Omental fat pad (tissue), 4 donors: ENCODE results near the gene VPS37B. TPM values are rescaled to one million over a fixed set of nuclear protein-coding genes. Genes with fewer than 3 reads are reported as not detected.

Source experiments
- ATAC-seq: fragments of 150-250 bp; one replicate; pipeline ENCODE4 v1.9.1; 2016; ENCODE audit warnings: mild to moderate bottlenecking, moderate library complexity; ENCODE audit not compliant: low FRiP score
- DNase-seq: peaks from one replicate; pipeline ENCODE4 v3.0.0-alpha.2; 2019; ENCODE audit warnings: low spot score
- total RNA-seq, 4 donors: library from RNA; depleted of rRNA; stranded (reverse); fragments of >200 nt; gene quantifications; one replicate each; pipeline ENCODE4 v1.1.0, GENCODE V29; 2016
- TF ChIP-seq, protein P1 (sequence below), 3 donors: fragments of 450-650 bp; IDR thresholded peaks; one replicate each; pipeline ENCODE4 v1.5.1; 2016 to 2017; ENCODE audit warnings: antibody characterized with exemption in 3 of 3, mild to moderate bottlenecking in 3 of 3, moderate library complexity in 2 of 3

VPS37B gene
- total RNA-seq, 4 donors from 2014 or later, result 20.7 to 45.0 (median 35.2) TPM

DNA sequence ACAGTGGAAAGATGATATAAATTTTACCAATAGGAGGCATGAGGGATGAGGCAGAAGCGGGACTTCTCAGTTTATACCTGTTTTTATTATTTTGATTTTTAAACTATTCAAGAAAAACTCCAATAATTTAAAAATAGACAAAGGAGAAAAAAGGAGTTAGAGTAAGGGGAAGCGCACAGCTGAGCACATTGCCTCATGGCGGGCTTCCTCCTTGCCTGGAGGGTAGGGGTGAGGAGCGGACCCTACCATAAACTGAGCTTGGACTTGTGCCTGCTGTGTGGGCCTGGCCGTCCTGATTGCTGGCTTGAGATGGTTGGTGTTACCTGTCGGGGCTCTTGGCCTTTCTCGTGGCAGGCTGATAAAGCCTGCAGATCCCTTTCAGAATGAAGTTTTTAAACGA lies 75.8 kb downstream of the VPS37B start:
- TF ChIP-seq, protein P1, sequence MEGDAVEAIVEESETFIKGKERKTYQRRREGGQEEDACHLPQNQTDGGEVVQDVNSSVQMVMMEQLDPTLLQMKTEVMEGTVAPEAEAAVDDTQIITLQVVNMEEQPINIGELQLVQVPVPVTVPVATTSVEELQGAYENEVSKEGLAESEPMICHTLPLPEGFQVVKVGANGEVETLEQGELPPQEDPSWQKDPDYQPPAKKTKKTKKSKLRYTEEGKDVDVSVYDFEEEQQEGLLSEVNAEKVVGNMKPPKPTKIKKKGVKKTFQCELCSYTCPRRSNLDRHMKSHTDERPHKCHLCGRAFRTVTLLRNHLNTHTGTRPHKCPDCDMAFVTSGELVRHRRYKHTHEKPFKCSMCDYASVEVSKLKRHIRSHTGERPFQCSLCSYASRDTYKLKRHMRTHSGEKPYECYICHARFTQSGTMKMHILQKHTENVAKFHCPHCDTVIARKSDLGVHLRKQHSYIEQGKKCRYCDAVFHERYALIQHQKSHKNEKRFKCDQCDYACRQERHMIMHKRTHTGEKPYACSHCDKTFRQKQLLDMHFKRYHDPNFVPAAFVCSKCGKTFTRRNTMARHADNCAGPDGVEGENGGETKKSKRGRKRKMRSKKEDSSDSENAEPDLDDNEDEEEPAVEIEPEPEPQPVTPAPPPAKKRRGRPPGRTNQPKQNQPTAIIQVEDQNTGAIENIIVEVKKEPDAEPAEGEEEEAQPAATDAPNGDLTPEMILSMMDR (IDR thresholded peaks at IDR 0.05), result no peak
- DNase-seq (no peak), ATAC-seq (no peak)

DNA sequence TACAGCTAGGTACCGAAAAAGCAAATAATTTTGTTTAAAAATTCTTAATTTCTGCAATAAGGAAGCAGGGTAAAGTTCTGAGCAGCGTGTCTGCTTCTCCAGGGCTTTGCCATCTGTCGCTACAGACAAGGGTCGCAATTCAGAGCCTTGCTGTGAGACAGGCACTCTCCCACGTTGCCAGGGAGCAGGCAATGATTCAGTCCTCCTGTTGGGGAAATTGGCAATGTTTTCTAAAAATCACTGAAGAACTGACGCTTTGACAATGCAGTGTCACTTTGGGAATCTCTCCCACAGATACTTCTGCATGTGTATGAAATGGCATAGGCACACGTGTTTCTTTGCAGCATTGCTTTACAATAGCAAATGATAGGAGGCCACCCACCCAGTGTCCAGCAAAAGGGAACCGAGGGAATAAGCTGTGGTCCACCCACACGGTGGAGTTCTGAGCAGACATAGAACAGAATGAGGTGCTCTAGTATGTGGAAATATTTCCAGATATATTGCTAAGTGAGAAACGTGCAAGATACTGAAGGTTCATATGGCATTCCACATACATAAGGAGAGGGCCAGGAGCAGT lies 76.6 kb downstream of the VPS37B start:
- TF ChIP-seq, protein P1 (IDR thresholded peaks at IDR 0.05), result no peak
- ATAC-seq (no peak), DNase-seq (no peak)

Other genes starting within 250 kb of the VPS37B start
- gene HCAR2, start 192.8 kb downstream of the VPS37B start, total RNA-seq, result 10 to 100 TPM in 3 of 4 donors, 1 to 10 TPM in 1; 5.5 to 68.7 (median 19.2) TPM
- 10 to 100 TPM in 1 of 4 donors, 1 to 10 TPM in 3; 1.8 to 23.1 (median 3.5) TPM for gene HCAR3, start 179.3 kb downstream of the VPS37B start, total RNA-seq
- gene HCAR1, start 165.3 kb downstream of the VPS37B start, total RNA-seq, result 10 to 100 TPM in 2 of 4 donors, 1 to 10 TPM in 2; 4.2 to 17.3 (median 9.9) TPM
- gene DENR, start 143.3 kb downstream of the VPS37B start, total RNA-seq, result 10 to 100 TPM; 18.2 to 26.5 (median 22.2) TPM
- 1 to 10 TPM in 2 of 4 donors, under 1 TPM in 2; 0.72 to 1.4 (median 1.1) TPM for gene CCDC62, start 121.6 kb downstream of the VPS37B start, total RNA-seq
- gene HIP1R, start 60.7 kb downstream of the VPS37B start, total RNA-seq, result 10 to 100 TPM; 11.4 to 65.6 (median 22.2) TPM
- 1 to 10 TPM; 1.3 to 4.7 (median 2.7) TPM for gene ABCB9, start 70.3 kb upstream of the VPS37B start, total RNA-seq
- gene OGFOD2, start 79.1 kb upstream of the VPS37B start, total RNA-seq, result 10 to 100 TPM in 1 of 4 donors, 1 to 10 TPM in 3; 3.1 to 13.9 (median 6.2) TPM
- gene ARL6IP4, start 84.6 kb upstream of the VPS37B start, total RNA-seq, result 100 to 1,000 TPM; 146 to 241 (median 189) TPM